Stimulated activated CD4-positive, alpha-beta T cell treated with anti-CD3 and anti-CD28 coated beads, TNF-alpha, amount 100 ng/mL, for 4 hours (primary cell): ENCODE data around the gene ABLIM2.
A peak's percentile ranks its signal among the peaks of the same experiment; 100 is the strongest.

Experiments used
- DNase-seq, 3 experiments: peaks; one replicate each; pipeline ENCODE4 v3.0.0-alpha.2; 2020; ENCODE audit warnings: low read depth in 3 of 3

The ABLIM2 gene

DNA sequence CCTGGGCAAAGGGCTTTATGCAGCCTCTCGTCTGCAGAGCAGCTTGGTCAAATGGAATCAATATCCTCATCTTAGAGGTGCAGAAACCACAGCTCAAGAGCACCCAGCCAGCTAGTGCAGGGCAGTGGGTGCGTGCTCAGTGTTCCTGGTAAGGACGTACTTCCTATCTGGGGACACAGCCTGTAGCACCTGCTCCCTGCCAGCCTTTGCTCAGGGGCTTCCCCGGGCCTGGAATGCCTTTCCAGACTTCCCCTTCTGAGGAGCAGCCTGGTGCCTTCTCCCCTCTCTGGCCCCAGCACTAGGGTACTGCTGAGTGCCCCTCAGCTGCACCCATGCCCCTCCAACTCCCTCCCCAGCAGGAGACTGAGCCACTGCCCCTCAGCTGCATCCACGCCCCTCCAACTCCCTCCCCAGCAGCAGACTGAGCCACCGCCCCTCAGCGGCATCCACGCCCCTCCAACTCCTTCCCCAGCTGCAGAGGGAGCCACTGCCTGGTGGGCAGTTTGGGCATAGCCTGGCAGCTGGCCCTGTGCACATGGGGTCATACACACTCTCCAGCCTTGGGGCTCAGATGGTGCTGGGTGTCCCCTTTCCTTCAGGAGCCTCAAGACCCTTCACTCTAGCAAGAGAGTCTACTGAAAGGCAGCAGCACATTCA, 176.7 kb downstream of the ABLIM2 start:
- no peak for DNase-seq

DNA sequence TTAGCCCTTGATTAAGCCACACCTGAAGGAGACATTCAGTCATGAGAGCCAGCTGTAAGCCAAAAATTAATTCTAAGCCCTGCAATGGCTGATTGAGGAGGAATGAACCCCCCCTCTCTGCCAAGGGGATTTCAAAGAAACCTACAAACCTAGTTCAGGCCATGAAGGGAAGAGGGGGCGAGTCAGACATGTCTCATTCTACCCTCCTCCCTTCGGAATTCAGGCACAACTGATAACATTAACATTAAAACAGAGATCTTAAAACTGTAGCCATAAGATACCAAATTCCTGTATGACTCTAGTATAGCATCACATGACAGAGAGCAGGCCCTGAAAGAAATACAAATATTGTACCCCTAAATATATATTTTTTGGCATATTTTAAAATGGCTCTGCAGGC, 178.6 kb downstream of the ABLIM2 start:
- DNase-seq: no peak

DNA sequence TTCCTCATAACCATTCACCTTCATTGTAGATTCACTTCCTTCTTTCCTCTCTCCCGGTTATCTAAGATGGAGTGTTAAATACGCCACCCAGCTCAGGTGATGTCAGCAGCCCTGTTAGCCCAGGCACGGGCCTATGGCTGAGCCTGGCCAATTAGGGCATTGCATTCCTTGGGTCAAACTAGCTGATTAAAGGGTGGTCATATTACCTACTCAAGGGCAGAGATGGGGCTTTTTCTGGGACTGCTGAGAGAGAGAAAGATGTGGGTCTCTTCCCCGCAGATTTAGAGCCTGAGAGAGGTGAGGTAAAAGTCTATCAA, 179.0 kb downstream of the ABLIM2 start:
- DNase-seq: no peak

DNA sequence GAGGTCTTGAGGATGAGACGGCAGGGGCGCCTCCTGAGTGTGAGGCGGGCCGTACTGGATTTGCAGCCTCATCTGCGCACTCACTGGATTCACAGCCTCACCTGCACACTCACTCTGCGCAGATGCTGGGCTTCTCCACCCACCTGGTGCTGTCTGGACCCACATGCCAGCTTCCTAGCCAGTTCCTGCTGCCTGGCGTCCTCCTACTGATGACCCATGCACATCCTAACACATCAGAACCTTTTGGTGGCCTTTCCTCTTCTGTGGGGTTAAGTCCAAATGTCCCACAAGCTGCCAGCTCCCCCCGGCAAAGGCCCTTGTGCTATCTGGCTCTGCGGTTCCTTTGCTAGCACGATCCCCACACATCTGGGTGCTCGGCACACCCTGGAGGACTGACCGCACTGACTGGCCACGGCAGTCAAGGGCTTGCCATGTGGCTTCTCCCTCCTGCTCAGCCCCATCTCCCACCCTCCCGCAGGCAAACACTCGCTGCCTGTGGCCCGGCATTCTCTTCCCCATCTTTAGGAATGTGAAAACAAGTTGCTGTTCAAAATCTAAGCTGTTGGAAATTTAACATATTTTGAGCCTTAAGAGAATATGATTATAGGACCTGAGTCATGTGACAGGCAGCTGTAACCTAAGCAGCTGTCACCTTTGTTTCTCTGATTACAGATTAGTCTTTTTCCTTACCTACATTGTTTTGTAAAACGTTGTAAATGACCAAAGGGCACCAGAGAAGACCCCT, 179.5 kb downstream of the ABLIM2 start:
- DNase-seq: no peak

DNA sequence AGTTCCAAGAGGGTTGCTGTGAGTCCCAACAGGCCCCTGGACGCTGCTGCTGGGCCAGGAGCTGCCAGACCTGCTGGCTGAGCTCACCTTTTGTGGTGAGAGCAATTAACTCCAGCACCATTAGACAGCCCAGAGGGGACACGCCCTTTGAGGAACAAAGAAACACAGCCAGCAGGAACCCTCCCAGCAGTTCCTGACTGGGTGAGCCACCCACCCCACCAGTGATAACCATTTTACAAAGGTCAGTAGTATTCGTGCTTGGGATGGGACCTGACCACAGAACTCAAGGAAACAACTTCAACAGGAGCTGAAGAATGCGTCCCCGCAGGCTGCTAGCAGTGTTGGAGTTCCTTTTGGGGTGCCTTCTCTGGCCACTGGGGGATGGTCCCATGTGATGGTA, 180.1 kb downstream of the ABLIM2 start:
- DNase-seq: no peak

DNA sequence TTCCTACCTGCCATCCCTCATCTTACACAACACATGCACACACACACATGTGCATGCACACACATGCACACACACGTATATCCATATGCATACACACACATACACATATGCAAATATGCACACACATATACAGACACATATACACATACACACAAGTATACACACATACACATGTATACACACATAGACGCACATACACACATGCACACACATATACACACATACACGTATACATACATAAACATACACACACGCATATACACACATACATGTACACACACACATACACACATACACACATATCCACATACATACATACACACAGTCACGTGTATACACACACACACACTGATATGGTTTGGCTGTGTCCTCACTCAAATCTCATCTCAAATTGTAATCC, 182.0 kb downstream of the ABLIM2 start:
- no peak for DNase-seq

DNA sequence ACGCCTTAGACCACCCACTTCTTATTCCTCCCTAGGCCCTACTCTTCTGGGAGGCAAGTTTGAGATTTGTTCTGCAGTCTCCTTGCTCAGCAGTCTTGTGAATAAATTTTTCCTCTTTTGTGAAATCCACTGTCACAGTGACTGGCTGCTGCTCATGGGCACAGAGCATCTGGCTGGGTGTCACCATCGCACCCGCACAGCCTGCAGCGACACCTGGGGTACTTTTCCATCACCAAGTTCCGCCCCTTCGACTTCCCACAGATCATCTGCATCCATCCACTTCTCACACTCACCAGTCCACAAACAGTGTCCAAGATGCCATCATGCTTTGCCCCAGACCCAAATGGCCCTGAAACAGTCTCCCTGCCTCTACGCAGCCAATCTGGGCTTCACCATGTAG, 182.6 kb downstream of the ABLIM2 start:
- DNase-seq: no peak

DNA sequence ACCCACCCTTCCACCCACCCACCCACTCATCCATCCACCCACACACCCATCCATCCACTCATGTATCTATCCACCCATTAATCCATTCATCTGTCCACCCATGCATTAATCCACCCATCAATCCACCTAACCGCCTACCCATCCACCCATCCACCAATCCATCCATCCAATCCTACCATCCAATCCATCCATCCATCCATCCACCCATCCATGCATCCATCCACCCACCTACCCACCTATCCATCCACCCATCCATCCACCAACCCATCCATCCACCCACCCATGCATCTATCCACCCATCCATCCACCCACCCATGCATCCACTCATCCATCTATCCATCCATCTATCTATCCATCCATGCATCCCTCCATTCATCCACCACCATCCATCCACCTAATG, 184.2 kb downstream of the ABLIM2 start:
- DNase-seq: no peak

DNA sequence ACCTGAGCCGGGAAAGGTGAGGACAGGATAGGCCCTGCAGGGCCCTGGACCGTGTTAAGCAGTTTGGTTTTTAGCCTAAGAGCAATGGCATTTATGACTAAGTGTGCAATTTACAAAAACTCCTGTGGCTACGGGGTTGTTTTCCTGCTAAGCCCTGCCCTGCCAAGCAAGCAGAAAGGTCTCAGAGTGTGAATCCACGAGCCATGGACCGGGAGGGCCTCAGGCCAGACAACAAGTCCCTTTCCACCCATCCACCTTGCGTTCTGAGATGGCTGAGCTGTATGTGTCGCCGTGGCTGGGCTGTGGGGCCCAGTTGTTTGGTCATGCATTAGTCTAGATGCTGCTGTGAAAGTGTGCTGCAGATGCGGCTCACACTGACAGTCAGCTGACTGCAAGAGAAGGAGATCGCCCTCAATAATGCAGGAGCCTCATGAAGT, 185.1 kb downstream of the ABLIM2 start:
- no peak for DNase-seq

DNA sequence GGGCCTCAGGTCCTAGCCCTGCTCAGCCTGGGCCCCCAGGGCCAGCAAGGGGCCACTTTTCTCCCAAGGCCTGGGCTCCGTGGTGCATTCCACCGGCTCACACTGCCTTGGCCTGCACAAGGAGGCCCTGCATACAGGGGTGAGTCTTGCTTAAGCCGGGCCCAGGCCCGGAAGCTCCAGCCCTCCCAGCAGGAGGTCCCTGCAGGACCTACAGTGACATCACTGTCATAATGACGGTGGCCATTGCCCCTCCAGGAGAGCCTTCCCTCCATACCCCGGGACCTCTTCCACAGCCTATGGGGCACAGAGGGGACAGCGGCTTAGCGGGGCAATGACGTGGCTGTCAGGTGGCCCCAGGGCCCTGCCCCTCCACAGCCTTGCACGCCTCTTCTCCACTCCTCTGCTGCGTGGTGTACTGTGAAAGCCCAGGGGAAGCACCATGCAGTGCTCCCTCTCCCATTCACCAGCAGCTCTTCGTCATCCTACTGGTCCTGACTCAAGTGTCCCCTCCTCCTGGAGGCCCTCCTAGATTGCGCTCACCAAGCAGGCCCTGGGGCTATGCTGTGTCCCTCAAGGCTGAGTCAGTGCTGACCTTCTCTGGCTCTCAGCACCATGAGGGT, 186.6 kb downstream of the ABLIM2 start:
- no peak for DNase-seq

DNA sequence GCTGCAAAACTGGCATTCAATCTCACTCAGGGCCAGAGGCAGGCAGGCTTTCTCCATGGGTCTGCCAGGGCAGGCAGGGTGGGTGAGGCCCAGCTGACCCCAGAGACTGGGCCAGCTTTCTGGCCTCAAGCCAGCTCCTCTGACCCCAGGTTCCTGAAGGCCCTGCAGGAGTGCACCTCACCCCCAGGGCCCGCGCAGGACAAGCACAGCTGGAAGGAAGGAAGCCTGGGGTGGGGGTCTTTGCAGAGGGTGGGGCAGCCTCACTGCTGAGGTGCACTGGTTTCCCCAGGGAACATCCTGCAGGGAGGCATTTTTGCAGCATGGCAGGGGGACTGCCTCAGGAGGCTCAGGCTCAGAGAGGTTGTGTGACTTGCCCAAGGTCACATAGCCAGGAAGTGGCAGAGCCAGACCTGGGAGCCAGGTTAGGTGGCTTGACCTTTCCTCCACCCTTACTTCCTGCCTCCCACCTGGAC, 187.4 kb downstream of the ABLIM2 start:
- no peak for DNase-seq

DNA sequence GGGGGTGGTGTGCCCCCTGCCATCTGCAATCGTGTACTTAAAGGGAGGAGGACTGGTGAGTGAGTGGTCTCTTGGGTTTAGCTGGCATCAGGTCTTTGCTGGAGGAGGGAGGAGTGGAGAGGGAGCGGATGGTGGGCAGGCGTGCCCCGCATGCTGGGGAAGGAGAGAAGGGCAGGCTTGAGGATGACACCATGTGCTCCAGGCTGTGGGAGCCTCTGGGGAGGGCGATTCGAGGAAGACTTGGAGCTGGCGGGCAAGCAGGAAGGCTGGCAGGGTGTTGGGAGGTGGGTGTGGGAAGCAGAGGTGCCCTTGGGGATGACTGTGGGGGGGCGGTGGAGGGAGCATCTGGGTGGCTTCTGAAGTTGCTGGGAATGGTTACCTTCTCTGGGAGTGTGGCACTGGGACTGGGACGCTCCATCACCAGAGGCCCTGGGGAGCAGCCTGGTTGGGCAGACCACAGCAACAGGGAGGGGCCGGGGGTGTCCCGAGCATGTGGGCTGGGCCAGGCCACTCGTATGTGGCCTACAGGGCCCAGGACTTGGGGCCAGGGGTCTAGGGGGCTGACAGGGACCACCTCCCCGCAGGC, 188.2 kb downstream of the ABLIM2 start:
- no peak for DNase-seq

DNA sequence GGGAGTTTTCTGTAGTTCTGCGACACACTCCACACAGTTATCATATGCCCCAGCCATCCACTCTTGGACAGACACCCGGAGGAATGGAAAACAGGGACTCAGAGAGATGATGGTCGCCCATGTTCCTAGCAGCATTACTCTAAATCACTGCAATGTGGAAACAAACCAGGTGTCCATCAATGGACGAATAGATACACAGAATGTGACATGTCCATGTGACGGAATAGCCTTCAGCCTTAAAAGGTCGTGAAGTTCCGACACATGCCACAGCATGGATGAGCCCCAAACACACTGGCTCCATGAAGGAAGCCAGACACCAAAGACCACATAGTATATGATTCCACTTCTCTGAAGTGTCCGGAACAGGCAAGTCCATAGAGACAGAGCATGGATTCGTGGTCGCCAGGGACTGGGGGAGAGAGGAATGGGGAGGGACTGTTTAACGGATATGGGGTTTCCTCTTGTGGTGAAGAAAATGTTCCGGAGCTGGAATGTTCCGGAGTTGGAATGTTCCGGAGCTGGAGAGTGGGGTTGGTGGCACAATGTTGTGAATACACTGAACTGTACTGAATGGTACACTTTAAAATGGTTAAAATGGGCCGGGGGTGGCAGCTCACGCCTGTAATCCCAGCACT, 190.2 kb downstream of the ABLIM2 start:
- no peak for DNase-seq

DNA sequence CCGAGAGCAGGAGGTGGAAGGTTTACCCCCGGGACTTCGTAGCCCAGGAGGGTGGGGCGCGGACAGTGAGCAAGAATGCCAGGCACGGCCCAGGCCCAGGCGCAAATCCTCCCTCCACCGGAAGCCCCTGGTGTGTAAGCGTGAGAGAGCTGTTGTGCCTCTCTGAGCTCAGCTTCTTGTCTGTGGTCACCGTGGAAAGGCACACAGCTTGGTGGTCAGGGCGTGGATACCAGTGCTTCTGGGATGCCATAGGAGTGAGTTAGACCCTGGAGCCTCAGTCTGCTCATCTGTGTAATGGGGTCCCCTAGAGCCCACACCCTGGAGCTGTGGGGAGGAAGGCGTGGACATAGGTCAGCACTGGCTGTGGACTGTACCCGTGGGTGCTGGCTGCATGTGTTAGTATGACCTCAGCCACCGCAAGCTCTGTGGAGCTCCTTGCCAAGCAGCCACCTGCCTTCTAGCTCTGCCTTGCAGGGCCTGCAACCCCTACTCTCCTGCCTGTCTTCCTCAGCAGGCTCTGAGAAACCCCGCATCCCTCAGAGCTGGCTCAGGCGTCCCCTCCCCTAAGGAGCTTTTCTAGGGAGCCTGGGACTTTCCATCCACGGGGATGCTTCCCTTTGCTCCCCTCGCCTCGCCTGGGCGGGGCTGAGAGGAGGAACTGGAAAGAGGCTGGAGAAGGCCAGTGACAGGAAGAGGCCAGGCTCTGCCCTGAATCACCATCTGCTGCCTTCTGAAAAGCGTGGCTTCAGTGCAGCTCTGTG, 190.9 kb downstream of the ABLIM2 start:
- DNase-seq: no peak

DNA sequence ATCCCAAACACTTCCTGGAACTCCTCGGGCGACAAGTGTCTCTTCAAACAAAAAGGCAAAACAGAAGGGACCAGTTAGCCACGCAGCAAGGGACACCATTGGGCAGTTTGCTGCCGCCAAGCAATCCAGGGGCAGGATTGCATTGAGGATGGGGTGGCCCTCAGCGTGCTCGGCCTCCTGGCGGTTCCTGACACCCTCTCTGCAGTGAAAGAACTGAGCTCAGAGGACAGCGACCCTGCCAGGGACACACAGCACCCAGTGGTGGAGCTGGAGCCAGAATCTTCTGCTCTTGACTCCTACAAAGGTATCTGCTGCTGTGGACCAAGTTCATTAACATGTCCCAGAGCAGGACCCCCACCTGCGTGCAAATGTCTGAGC, 191.6 kb downstream of the ABLIM2 start:
- DNase-seq: no peak

DNA sequence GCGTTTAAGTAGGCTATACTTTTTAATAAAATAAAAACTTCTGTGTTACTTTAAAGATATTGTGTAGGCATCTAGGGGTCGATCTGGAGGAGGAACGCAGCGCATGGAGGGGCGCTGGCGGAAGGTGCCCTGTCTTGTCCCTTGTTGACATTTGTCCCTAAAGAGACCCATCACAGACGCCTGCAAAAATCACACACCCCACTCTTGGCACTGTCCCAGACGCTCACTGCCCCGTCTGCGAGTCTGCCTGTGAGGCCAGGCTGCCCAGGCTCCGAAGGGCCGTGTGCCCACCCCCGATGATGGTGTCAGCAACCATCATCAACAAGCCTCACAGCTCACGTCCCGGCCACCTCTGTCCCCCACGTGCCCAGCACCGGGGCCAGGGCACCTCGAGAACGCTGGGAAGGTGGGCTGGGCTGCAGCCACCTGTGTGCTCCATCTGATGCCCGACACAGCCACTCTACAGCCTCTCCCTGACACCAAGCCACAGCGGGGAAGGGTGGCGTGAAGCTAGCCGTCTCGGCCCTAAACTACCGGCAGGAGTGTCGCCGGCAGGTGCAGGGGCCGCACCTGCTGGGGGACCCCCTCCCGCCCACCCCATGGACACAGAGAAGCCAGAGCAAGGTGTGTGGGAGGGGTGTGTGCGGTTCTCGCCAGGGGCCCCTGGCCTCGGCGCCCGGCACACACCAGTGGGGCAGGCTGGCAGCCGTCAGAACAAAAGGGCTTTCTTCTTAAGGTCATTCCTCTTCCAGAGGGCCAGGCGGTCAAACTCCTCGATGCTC, 192.1 kb downstream of the ABLIM2 start:
- DNase-seq: no peak

DNA sequence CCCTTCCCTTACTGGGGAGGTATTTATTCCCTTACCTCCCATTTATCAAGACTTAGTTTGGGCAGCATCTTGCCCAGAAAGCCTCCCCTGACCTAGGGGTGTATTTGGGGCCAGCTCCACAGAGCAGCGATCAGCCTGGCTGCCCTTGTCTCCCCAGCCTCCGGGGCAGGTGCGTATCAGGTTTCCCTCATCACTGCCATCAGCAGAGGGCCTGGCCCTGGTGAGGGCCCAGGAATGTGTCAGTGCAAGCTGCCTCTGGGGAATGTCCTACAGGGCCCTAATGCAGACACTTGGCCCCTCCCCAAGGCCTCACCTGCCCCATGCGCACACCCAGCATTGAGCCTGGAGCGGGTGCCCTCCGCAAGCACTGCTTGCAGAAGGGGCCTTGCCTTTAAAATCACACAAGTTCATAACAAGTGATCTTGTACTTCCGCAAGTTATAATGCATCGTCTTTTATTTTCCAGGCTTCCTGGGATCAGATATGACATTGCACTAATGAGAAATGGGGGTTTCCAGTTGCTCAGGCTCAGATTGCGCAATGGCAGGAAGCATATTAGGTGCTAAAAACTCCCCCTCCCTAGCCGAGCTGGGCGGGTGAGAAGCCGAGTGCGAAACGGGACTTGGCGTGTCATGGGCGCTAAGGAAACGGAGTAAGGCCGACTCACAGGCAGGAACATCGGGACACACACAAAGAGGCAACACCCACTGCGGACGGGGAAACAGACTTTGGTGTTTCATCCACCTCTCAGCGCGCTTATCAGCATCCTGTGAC, 193.5 kb downstream of the ABLIM2 start:
- peak in 1 of 3 experiments; percentile 30 for DNase-seq

DNA sequence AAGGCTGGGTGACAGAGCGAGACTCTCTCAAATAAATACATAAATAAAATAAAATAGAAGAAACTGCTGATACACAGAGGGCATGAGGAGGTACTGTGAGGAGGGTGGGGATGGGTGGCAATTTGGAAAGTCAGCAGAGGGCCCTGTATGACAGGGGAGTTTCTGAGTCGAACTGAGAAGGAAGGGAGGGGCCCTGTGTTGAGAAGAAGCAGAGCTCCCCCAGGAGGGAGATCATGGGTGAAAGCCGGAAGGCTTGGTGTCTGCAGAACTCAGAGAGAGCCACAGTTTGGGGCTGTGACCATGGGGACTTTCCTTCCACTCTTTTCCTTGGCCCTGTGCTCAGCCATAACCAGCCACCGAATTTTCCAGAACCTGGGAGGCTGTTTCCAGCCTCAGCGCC, 194.2 kb downstream of the ABLIM2 start:
- no peak for DNase-seq

DNA sequence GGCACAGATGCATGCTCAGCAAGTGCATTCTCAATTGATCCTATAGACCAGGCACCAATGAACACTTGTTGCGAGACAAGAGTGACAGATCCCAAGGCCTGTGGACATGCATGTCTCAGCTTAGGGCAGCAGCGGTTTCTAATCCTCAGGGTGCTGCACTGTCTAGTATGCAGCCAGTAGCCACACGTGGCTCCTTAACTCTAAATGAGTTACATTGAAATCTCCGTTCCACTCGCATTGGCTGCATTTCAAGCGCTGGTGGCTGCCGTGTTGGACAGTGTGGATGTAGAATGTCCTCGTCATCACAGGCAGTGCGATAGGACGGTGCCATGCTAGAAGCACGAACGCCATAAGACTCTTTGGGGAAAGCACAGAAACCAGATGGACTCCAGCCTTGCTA, 194.9 kb downstream of the ABLIM2 start:
- DNase-seq: no peak
